Osteocyte (in vitro differentiated cells): ENCODE results near the gene SLC7A1. TPM values are rescaled to one million over a fixed set of nuclear protein-coding genes. Genes with fewer than 3 reads are reported as not detected.
A peak's percentile ranks its signal among the peaks of the same experiment; 100 is the strongest.

ENCODE experiments used
- DNase-seq: peaks from one replicate; pipeline ENCODE4 v3.0.0; 2021; ENCODE audit warnings: mixed read lengths; ENCODE audit not compliant: unreplicated experiment; ENCODE audit errors: extremely low spot score
- H3K27ac Mint-ChIP-seq: one replicate; pipeline ENCODE4 v1.8.0; 2021; ENCODE audit warnings: mild to moderate bottlenecking, mixed read lengths; ENCODE audit not compliant: unreplicated experiment
- H3K27me3 Mint-ChIP-seq: one replicate; pipeline ENCODE4 v1.8.0; 2021; ENCODE audit warnings: mixed read lengths; ENCODE audit not compliant: unreplicated experiment
- H3K36me3 Mint-ChIP-seq: one replicate; pipeline ENCODE4 v1.8.0; 2021; ENCODE audit warnings: mixed read lengths; ENCODE audit not compliant: unreplicated experiment
- H3K4me1 Mint-ChIP-seq: one replicate; pipeline ENCODE4 v1.8.0; 2021; ENCODE audit warnings: mixed read lengths; ENCODE audit not compliant: unreplicated experiment
- H3K4me3 Mint-ChIP-seq: one replicate; pipeline ENCODE4 v1.8.0; 2021; ENCODE audit warnings: mild to moderate bottlenecking, moderate library complexity, mixed read lengths; ENCODE audit not compliant: unreplicated experiment
- H3K9me3 Mint-ChIP-seq: one replicate; pipeline ENCODE4 v1.8.0; 2021; ENCODE audit warnings: mixed read lengths; ENCODE audit not compliant: unreplicated experiment
- CTCF ChIP-seq: fragments of 200-600 bp; sonication (generic); IDR thresholded peaks from 2 replicates; pipeline ENCODE4 v1.5.0; 2021; ENCODE audit warnings: antibody characterized with exemption, mild to moderate bottlenecking, moderate library complexity
- total RNA-seq: library from RNA; stranded (reverse); gene quantifications from 2 replicates; pipeline ENCODE4 v1.2.1, GENCODE V29; 2021

SLC7A1 gene
- total RNA-seq, 1 donor from 2014 or later = 84.0 TPM

- DNase-seq = no peak
These were observed 25.7 kb upstream of the SLC7A1 start for GRCh38 chr13:29621051-29621800.

GRCh38 chr13:29619995-29620394 is 24.5 kb upstream of the SLC7A1 start:
- DNase-seq = no peak
- Mint-ChIP-seq H3K27me3 (no peaks in the 10 kb centered on the region), H3K4me3 (no peak overlapping the region), H3K27ac (peak overlapping the region; percentile 50), H3K9me3 (peaks cover 22% of the 10 kb centered on the region), H3K4me1 (peaks cover 18% of the 10 kb centered on the region), H3K36me3 (peaks cover 7% of the 10 kb centered on the region)
- TF ChIP-seq CTCF = no peak

More at GRCh38 chr13:29621051-29621800, 25.7 kb upstream of the SLC7A1 start:
- peaks cover 7% of the 10 kb centered on the region for H3K36me3 Mint-ChIP-seq
- H3K27ac Mint-ChIP-seq = peak overlapping the region; percentile 50
- peaks cover 16% of the 10 kb centered on the region for H3K9me3 Mint-ChIP-seq
- no peaks in the 10 kb centered on the region for H3K27me3 Mint-ChIP-seq
- H3K4me1 Mint-ChIP-seq = peaks cover 18% of the 10 kb centered on the region
- no peak for TF ChIP-seq CTCF
- no peak overlapping the region for H3K4me3 Mint-ChIP-seq

GRCh38 chr13:29613101-29613500 is 17.6 kb upstream of the SLC7A1 start:
- Mint-ChIP-seq H3K36me3 (peaks cover 1% of the 10 kb centered on the region), H3K9me3 (peaks cover 18% of the 10 kb centered on the region), H3K27ac (no peak overlapping the region), H3K27me3 (no peaks in the 10 kb centered on the region), H3K4me3 (no peak overlapping the region), H3K4me1 (no peaks in the 10 kb centered on the region)
- TF ChIP-seq CTCF = no peak
- no peak for DNase-seq

GRCh38 chr13:29607465-29607864 is 12.0 kb upstream of the SLC7A1 start:
- H3K4me3 Mint-ChIP-seq = no peak overlapping the region
- H3K27ac Mint-ChIP-seq = no peak overlapping the region
- H3K36me3 Mint-ChIP-seq = no peaks in the 10 kb centered on the region
- TF ChIP-seq CTCF = no peak
- H3K9me3 Mint-ChIP-seq = no peaks in the 10 kb centered on the region
- no peaks in the 10 kb centered on the region for H3K4me1 Mint-ChIP-seq
- no peaks in the 10 kb centered on the region for H3K27me3 Mint-ChIP-seq
- DNase-seq = no peak

GRCh38 chr13:29605860-29606526 is 10.5 kb upstream of the SLC7A1 start:
- H3K27ac Mint-ChIP-seq = no peak overlapping the region
- no peak for DNase-seq
- no peaks in the 10 kb centered on the region for H3K27me3 Mint-ChIP-seq
- no peak overlapping the region for H3K4me3 Mint-ChIP-seq
- H3K36me3 Mint-ChIP-seq = no peaks in the 10 kb centered on the region
- no peaks in the 10 kb centered on the region for H3K9me3 Mint-ChIP-seq
- TF ChIP-seq CTCF = no peak
- H3K4me1 Mint-ChIP-seq = no peaks in the 10 kb centered on the region
